Stimulated activated CD8-positive, alpha-beta memory T cell treated with anti-CD3 and anti-CD28 coated beads, Interleukin-15, amount 100 ng/mL, for 24 hours (primary cell): ENCODE results near the gene HEBP1.

Experiments used
- DNase-seq: peaks from one replicate; pipeline ENCODE4 v3.0.0-alpha.2; 2020; ENCODE audit warnings: low read depth

HEBP1 gene

DNA sequence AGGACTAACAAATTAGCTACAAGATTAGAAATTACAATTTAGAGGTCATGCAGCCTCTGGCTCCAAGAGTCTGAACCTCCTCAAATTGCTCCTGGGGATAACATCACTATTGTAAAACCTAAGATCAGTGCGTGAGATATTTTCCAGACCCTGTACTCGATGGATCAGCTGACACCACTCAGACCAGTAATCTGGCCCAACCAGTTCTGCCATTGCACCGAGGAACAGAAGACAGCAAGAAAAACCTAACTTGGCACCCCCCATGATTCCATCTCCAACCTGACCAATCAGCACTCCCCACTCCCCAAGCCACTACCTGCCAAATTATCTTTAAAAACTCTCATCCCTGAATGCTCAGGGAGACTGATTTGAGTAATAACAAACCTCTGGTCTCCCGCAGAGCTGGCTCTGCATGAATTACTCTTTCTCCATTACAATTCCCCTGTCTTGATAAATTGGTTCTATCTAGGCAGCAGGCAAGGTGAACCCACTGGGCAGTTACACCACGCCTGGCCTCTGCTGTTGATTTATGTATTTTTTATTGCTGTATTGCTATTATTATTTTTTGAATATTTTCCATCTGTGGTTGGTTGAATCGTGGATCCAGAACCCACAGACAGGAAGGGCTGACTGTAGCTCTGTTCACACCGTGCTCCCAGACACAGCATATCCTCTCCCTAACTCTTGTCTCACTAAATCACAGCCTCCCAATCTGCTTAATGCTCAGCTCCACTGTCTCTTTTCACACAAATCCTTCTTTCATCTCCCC is 9.2 kb downstream of the HEBP1 start:
- DNase-seq: no peak

- no peak for DNase-seq
Measured at GRCh38 chr12:12987421-12987820, 12.6 kb downstream of the HEBP1 start.

DNA sequence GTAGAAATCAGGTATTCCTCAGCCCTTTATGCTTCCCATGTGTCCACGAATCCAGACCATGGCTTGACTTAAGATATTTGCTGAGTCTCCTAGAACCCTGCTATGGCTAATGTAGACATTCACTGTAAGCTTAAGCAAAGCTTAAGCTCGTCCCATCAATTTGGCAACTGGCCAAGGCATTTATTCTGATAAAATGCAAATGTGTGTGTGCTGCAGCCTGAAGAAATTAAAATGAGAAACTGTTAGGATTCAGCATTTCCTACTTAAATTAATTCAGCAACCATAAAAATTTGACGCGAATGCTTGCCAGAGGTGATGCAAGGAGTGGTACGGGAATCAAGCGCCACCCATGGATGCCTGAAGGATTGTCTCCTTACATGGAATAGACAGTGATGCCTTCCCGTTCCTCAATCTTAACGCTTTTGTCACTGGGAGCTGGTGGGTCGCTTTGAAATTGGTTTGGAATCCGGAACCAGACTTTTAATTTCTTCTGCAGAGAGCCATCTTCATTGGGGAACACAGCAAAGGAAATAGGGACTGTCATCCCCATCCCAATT is 13.2 kb downstream of the HEBP1 start:
- DNase-seq: no peak

- DNase-seq: no peak
Measured at GRCh38 chr12:12985817-12986408, 14.2 kb downstream of the HEBP1 start.

DNA sequence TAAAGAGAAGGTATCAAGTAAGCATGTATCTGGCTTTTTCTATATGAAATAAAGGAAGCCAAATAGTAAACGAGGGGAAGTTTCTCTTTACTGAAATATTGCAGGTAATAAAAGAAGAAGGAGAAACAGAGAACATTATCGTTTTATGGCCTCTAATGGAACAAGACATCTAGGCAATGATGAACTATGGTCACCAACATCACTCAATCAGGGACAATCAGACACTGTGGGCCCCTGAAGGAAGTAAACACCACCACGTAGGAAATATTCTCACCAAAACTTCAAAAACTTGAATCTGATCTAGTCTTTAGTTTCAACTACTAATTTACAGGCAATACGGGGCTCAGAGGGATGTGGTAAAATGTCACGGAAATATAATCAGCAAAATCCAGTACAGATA is 15.9 kb downstream of the HEBP1 start:
- DNase-seq: no peak

DNA sequence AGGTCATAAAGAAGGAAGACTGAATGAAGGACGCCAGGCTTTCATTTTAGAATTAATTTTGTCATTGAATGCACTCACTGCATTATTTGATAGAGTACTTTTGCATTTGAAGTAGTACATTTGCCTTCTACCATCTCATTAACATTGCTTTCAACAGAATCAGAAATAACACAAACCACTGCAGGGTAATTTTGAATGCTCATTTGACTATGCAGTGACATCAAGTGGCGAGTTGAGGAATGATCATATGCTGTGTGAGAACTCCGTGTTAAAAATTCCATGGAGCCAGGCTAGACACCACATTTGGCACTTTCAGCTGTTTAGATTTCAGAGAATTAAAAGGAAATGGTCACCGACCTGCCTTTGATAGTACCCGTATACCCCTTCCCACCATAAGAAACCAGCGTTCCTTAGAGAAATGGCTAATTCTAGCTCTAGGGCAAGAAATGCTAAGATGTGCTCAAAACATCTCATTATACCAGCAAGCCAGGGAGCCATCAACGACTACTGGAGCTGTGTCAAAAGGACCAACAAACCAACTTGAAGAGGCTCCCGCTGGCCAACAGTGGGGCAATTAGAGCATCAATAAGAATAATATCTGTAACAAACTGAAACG is 16.5 kb downstream of the HEBP1 start:
- DNase-seq: no peak

- DNase-seq: no peak
Measured at GRCh38 chr12:12982331-12982730, 17.7 kb downstream of the HEBP1 start.

DNA sequence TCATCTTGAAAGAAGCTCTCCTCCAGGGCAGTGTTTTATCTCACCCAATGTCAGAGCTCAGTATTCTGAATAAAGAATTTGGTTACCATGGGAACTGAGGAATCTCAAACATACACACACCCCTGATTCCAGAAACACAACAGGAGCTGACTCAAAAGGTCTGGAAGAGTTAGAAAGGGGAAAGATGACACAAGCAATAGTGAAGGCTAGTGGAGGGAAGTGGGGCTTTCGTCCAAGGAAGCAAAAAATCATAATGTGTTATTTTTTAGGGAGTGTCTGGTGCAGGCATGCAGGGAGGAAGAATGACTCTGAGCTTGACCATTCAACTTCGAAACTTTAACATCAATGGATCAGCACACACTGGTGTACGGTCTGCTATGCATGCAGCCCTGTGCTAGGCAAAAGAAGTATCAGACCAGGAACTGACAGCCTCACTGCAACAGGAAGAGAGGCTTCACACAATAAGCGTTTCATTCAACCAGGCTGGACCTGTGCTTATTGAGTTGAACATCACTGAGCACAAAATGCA is 20.3 kb downstream of the HEBP1 start:
- no peak for DNase-seq

DNA sequence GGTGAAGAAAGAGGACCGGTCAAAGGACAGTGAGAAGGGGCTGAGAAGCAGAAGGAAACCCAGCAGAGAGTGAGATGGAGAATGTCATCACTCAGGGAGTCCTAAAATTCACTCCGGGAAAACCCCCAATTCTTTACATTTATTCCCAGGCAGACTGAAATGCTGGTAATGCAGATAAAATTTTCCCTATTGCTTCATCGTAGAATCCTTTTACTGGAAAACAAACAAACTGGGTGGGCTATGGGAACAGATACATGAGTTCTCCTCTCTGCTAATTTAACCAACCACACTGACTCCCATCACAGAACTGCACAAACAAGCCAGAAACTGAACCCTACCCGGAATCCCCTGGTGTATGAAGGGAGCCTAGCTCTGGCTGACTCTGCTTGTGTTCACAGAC is 20.9 kb downstream of the HEBP1 start:
- DNase-seq: no peak

GRCh38 chr12:12977231-12977630 is 22.8 kb downstream of the HEBP1 start:
- DNase-seq: no peak

- no peak for DNase-seq
Measured at GRCh38 chr12:12976366-12976765, 23.7 kb downstream of the HEBP1 start.

- DNase-seq: no peak
Measured at GRCh38 chr12:12975322-12976077, 24.6 kb downstream of the HEBP1 start.

DNA sequence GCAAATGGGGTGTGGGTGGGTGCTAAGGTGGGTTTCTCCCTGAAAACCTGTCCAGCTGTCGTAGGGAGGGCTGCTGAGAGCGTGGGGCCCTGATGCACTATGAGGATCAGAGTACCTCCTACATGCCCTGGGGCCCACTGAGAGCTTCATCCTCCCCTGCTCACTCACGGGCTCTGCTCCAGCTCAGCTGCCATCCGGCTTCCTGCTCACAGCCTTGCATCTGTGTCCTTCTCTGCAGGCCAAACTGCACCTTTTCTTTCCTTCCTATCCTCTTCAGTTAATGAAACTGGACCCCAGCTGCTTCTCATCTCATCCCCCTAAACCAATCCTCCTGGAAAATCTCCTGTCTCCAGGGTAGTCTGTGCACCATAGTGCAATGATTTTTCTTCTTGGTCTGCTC is 25.9 kb downstream of the HEBP1 start:
- DNase-seq: no peak

DNA sequence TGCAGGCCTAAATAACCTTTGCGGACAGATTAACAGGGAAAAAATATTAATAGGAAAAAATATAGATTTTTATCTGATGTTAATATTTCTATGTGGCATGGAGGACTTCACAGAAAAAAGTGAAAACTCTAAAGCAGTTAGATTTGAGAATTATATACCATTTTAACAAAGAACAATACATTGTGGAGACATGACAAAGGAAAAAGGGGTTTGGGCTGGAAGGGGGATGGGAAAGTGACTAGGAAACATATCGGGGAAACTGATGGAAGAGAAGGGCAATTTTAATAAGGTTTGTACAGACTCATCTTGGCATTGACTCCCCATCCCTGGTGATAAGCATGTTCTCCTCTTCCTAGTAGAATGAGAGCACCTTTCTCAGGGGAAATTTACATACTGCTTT is 27.0 kb downstream of the HEBP1 start:
- DNase-seq: no peak

GRCh38 chr12:12965836-12966235 is 34.2 kb downstream of the HEBP1 start:
- DNase-seq: no peak

DNA sequence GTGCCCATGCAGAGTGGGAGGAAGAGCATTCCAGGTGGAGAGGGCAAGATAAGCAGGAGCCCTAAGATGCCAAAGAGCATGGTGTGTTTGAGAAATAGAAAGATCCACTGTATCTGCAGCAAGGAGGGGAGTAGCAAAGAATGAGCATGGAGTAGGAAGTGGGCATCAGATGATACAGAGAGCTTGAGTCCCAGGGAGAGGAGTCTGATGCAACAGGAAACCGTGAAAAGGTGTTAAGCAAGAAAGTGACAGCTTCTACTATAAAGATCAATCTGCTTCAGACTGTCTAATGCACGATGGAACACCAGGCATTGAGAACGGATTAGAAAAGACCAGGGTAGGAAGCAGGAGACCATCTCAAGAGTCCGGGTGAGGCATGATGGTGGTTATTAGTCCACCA is 35.8 kb downstream of the HEBP1 start:
- no peak for DNase-seq

DNA sequence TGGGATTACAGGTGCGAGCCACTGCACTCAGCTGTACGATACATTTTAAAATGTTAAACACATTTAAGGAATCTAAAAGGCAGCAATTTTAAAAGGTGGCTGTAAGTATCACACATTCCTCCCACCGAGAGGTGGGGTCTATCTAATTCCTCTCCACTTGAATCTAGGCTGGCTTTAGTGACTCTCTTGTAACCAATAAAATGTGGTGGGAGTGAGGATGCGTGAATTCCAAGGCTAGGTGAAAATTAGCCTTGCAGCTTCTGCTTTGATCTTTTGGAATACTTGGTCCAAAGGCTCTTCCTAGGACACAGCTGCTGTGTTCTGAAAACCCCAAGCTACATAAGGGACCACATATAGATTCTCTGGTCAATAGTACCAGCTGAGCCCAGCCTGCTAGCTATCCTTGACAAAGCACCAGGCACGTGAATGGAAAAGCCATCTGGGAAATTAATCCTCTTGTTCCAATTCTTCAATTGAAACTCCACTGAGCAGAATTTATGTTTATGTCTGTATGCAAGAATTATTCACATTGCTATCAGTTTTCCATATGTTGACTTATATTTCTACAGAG is 39.3 kb downstream of the HEBP1 start:
- no peak for DNase-seq

DNA sequence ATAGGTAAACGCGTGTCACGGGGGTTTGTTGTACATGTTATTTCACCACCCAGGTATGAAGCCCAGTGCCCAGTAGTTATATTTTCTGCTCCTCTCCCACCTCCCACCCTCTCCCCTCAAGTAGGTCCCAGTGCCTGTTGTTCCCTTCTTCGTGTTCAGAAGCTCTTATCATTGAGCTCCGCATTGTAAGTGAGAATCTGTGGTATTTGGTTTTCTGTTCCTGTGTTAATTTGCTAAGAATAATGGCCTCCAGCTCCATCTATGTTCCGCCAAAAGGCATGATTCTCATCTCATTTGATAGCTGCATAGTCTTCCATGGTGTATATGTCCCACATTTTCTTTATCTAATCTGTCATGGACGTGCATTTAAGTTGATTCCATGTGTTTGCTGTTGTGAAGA is 41.2 kb downstream of the HEBP1 start:
- no peak for DNase-seq

GRCh38 chr12:12954878-12955625 is 45.0 kb downstream of the HEBP1 start:
- DNase-seq: no peak

DNA sequence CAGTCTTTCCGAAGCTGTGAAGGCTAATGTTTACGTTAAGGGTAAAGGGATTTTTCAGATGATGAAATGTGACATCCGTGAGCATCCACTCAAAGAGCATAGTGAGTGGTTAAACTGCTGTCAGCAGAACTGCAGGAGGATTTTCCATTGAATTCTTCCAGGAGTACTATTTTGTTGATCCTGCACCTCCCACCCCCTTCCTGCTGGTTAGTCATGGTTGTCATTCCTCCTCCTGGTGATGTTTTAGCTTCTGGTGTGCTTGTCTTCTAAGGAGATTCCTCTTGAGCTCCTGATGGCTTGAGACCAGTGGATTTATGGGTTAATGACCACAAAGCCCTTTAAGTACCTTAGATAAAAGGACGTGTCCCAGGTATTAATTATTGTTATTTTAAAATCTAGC is 45.7 kb downstream of the HEBP1 start:
- DNase-seq: no peak

DNA sequence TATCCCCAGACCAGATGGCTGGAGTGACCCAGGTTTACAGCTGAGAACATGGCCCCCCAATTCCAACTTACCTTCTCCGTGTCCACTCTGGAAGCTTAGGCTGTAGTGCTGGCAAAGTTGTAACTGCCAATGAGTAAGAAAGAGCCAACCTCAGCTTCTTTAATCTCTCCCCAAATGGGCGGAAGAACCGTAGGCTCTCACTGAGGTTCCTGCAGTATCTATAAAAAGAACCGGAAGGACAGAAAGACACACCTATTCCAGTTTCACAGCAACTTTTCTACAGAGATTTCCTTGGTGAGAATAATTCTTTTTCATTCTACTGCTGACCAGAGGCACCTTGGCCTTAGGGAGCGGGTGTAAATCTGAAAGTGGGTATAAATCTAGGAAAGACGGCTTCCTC is 48.0 kb downstream of the HEBP1 start, which contains the start of gene GPRC5D:
GPRC5D (minus strand) TSS at position 135 of the 400 bp plus-strand sequence. CDS start 1,786 bp downstream, outside the sequence.
- no peak for DNase-seq
